ENCODE measurements around the gene TTF2.
A peak's percentile ranks its signal among the peaks of the same experiment; 100 is the strongest.

TTF2 gene

DNA sequence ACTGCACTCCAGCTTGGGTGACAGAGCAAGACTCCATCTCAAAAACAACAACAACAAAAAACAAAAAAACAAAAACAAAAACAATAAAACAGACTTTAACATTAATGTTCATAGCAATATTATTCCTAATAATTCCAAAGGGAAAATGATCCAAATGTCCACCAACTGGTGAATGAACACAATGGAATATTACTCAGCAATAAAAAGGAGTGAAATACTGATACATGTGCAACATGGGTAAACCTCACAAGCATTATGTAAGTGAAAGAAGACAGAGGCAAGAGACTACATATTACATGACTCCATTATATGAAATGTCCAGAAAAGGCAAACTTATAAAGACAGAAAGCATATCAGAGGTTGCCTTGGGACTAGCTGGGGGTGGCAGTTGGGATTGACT is 6.1 kb upstream of the TTF2 start:
- TF ChIP-seq TEAD4 (IDR thresholded peaks at IDR 0.05) (no peak), NFIC (IDR thresholded peaks at IDR 0.05) (no peak), TCF12 (IDR thresholded peaks at IDR 0.05; ENCODE audit: low read depth) (no peak), CREB1 (IDR thresholded peaks at IDR 0.05; ENCODE audit: low read depth) (no peak), CEBPB (IDR thresholded peaks at IDR 0.05) (no peak)
- TF ChIP-seq, protein P1, sequence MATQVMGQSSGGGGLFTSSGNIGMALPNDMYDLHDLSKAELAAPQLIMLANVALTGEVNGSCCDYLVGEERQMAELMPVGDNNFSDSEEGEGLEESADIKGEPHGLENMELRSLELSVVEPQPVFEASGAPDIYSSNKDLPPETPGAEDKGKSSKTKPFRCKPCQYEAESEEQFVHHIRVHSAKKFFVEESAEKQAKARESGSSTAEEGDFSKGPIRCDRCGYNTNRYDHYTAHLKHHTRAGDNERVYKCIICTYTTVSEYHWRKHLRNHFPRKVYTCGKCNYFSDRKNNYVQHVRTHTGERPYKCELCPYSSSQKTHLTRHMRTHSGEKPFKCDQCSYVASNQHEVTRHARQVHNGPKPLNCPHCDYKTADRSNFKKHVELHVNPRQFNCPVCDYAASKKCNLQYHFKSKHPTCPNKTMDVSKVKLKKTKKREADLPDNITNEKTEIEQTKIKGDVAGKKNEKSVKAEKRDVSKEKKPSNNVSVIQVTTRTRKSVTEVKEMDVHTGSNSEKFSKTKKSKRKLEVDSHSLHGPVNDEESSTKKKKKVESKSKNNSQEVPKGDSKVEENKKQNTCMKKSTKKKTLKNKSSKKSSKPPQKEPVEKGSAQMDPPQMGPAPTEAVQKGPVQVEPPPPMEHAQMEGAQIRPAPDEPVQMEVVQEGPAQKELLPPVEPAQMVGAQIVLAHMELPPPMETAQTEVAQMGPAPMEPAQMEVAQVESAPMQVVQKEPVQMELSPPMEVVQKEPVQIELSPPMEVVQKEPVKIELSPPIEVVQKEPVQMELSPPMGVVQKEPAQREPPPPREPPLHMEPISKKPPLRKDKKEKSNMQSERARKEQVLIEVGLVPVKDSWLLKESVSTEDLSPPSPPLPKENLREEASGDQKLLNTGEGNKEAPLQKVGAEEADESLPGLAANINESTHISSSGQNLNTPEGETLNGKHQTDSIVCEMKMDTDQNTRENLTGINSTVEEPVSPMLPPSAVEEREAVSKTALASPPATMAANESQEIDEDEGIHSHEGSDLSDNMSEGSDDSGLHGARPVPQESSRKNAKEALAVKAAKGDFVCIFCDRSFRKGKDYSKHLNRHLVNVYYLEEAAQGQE (IDR thresholded peaks at IDR 0.05; ENCODE audit: low read depth): no peak

DNA sequence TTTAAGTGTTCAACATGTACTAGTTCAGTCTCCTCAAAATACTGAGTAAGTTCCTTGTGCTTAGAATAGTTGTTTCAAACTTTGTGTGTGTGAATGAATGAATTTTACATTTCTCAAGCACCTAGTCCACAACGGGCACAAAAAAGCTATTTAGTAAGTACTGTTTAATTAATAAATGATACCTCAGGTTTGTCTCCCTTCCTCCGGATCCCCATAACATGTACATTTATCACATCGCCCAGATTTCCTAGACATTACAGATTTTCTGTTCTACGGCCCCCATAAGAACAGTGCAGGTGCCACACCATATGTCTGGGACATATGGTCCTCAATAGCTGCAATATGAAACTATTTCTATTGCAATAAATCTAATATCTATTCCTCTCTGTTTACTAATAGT is 1.3 kb upstream of the TTF2 start:
- TF ChIP-seq FOXM1 (IDR thresholded peaks at IDR 0.05; ENCODE audit: borderline replicate concordance, low read depth) (no peak), ZBTB7A (IDR thresholded peaks at IDR 0.05; ENCODE audit: low read depth) (no peak), NFIC (IDR thresholded peaks at IDR 0.05) (no peak)

DNA sequence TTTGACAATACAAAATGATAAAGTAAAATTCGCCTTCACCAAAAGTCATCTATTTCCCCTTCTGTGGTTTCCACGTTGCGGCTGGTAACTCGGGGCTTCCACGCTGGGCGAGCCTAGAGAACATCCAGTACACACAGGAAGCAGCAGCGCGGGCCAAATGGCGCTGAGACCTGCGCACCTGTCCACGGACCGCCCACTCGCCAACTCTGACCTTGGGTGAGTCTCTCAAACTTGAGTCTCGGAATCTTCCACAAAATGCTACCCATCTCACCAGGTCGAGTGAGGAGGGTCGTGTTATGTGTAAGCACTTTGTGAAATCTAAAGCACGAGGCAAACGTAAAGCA is 820 bp upstream of the TTF2 start:
- TF ChIP-seq TEAD4 (IDR thresholded peaks at IDR 0.05) (no peak), YY1 (IDR thresholded peaks at IDR 0.05; ENCODE audit: low read depth) (peak; percentile 77), ZBTB7A (IDR thresholded peaks at IDR 0.05; ENCODE audit: low read depth) (no peak), EGR1 (IDR thresholded peaks at IDR 0.05) (peak; percentile 48), NFIC (IDR thresholded peaks at IDR 0.05) (0 out of 2 replicates have a peak, but pooled peaks have one; percentile 17), FOXM1 (IDR thresholded peaks at IDR 0.05; ENCODE audit: borderline replicate concordance, low read depth) (no peak), TAF1 (IDR thresholded peaks at IDR 0.05; ENCODE audit: low read depth) (peak; percentile 80), TCF12 (IDR thresholded peaks at IDR 0.05; ENCODE audit: low read depth) (no peak), CREB1 (IDR thresholded peaks at IDR 0.05; ENCODE audit: low read depth) (no peak), EP300 (IDR thresholded peaks at IDR 0.05; ENCODE audit: borderline replicate concordance) (no peak)
- TF ChIP-seq, protein P2, sequence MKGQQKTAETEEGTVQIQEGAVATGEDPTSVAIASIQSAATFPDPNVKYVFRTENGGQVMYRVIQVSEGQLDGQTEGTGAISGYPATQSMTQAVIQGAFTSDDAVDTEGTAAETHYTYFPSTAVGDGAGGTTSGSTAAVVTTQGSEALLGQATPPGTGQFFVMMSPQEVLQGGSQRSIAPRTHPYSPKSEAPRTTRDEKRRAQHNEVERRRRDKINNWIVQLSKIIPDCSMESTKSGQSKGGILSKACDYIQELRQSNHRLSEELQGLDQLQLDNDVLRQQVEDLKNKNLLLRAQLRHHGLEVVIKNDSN (IDR thresholded peaks at IDR 0.05): no peak
- TF ChIP-seq, protein P1 (IDR thresholded peaks at IDR 0.05; ENCODE audit: low read depth): no peak

DNA sequence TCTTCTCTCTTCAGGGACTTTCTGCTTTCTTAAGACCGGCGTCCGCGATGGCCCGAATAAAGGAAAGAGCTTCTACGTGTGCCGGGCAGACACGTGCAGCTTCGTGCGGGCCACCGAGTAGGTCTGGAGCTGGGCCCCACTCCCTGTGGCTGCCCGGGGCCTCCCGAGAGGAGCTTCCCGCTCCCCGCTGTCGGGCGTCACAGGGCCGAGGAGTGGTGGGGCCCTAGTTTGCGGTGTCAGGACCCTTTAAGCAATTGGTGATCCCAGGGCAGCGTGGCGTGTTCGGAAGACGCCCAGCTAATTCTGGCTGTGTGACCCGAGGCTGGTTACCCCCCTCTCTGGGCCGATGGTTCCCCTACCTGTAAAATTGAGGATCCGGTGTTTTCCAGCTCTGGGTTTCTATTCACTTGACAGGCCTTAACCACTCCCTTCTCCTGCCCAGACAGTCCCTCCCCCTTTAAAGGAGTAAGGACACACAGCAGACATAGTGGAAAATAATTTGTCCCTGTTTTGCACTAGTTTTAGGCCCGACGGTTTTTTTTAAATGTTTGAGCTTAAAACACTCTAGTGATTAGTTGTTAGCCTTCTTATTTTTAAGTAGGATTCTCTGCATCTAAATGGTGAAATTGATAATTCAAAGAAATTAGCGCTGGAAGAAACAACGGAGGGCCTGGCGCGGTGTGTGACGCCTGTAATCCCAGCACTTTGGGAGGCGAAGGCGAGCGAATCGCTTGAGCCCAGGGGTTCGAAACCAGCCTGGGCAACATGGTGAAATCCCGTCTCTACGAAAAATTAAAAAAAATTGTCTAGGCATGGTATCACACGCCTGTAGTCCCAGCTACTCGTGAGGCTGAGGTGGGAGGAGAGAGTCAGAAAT is 553 bp downstream of the TTF2 start:
- TF ChIP-seq, protein P3, sequence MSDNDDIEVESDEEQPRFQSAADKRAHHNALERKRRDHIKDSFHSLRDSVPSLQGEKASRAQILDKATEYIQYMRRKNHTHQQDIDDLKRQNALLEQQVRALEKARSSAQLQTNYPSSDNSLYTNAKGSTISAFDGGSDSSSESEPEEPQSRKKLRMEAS (IDR thresholded peaks at IDR 0.05): peak; percentile 85
- TF ChIP-seq TEAD4 (IDR thresholded peaks at IDR 0.05): no peak

DNA sequence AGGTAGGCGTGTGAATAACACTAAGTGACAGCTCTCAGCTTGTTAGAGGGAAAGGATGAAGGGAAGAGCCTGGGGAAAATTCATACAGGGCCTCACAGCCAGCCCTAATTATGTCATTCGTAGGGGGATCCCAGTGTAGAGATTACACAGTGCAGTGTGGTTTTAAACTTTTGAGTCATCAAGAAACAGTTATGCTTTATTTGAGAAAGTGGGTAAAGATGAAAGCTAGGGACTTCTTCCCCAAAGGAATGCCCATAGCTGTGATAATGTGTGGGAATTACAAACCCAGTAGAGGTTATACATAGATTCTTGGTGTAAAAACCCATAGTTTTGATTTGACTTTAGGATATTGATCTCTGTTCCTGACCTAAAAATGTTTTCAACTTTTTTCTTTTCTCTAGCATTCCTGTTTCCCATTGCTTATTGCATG is 1.9 kb downstream of the TTF2 start:
- TF ChIP-seq EGR1 (IDR thresholded peaks at IDR 0.05): no peak
- TF ChIP-seq, protein P3 (IDR thresholded peaks at IDR 0.05): no peak
- no peak for TF ChIP-seq TCF12 (IDR thresholded peaks at IDR 0.05; ENCODE audit: low read depth)
- TF ChIP-seq, protein P1 (IDR thresholded peaks at IDR 0.05; ENCODE audit: low read depth): no peak
- TF ChIP-seq CEBPB (IDR thresholded peaks at IDR 0.05): no peak
- TF ChIP-seq CREB1 (IDR thresholded peaks at IDR 0.05; ENCODE audit: low read depth): no peak
- TF ChIP-seq RAD21 (IDR thresholded peaks at IDR 0.05; ENCODE audit: low read depth): no peak
- TF ChIP-seq EP300 (IDR thresholded peaks at IDR 0.05; ENCODE audit: borderline replicate concordance): no peak
- TF ChIP-seq ZBTB7A (IDR thresholded peaks at IDR 0.05; ENCODE audit: low read depth): no peak
- no peak for TF ChIP-seq TEAD4 (IDR thresholded peaks at IDR 0.05)
